GM18502 (cell line): ENCODE measurements around the gene PSMC3.

Source experiments
- ATAC-seq: cut with Tn5 transposase; IDR thresholded peaks from one replicate; pipeline ENCODE4 v1.9.1; 2021; ENCODE audit warnings: mild to moderate bottlenecking; ENCODE audit not compliant: unreplicated experiment, poor library complexity

PSMC3 gene

DNA sequence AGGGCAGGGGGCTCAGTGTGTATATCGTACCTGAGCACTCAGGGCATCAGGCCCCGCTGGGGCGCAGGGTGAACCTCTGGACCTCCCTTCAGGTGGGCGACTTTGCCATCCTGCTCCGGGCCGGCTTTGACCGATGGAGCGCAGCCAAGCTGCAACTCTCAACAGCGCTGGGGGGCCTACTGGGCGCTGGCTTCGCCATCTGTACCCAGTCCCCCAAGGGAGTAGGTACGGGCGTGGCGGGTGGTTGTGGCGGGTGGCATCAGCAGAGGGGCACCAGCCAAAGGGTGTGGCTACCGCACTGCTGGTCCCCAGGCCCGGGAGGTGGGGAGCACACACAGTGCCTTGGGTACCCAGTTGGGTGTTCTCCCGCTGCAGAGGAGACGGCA, 11.6 kb downstream of the PSMC3 start:
- ATAC-seq: no peak

GRCh38 chr11:47413908-47414684, 12.1 kb downstream of the PSMC3 start:
- ATAC-seq: no peak

- no peak for ATAC-seq
Observed at GRCh38 chr11:47413351-47413750, 12.9 kb downstream of the PSMC3 start.

- ATAC-seq: no peak
Observed at GRCh38 chr11:47411884-47412746, 14.1 kb downstream of the PSMC3 start.

- no peak for ATAC-seq
Observed at GRCh38 chr11:47410370-47411264, 15.6 kb downstream of the PSMC3 start.

GRCh38 chr11:47409440-47410369, 16.5 kb downstream of the PSMC3 start:
- no peak for ATAC-seq

DNA sequence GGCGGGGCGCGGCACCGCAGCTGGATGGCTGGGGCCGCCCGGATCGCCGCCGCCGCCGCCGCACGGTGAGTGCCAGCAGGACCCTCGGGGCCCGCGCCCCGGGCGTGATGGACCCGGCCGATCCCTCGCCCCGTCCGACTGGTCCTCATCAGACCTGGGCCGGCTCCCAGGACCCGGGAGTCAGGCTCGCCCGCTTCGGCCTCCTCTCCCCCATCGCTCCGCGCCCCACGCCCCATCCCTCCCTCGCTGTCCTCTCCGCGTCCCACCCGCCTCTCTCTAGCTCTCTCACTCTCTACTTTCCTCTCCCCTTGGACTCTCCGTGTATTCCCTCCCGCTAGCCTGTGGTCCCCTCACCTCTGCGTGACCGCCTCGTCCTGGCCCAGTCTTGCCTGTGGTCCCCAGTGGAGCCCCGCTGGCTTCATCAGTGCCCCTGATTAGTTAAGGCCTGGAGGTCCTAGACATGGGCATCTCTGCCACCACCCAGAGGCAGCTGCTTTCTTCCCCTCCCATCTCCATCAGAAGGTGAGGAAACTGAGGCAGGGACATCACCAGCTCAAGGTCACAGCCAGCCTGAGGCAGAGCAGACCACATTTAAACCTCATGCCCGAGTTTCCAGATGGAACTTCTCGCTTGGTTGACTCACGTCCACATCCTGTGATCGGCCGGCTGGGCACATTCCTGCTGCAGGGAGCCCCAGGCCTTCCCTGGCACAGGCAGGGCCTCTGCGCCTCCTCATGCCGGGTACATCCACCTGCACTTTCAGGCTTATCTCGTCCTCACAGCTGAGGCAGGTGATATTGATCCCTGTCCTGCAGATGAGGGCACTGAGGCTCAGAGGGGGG, 17.4 kb downstream of the PSMC3 start:
- ATAC-seq: no peak

DNA sequence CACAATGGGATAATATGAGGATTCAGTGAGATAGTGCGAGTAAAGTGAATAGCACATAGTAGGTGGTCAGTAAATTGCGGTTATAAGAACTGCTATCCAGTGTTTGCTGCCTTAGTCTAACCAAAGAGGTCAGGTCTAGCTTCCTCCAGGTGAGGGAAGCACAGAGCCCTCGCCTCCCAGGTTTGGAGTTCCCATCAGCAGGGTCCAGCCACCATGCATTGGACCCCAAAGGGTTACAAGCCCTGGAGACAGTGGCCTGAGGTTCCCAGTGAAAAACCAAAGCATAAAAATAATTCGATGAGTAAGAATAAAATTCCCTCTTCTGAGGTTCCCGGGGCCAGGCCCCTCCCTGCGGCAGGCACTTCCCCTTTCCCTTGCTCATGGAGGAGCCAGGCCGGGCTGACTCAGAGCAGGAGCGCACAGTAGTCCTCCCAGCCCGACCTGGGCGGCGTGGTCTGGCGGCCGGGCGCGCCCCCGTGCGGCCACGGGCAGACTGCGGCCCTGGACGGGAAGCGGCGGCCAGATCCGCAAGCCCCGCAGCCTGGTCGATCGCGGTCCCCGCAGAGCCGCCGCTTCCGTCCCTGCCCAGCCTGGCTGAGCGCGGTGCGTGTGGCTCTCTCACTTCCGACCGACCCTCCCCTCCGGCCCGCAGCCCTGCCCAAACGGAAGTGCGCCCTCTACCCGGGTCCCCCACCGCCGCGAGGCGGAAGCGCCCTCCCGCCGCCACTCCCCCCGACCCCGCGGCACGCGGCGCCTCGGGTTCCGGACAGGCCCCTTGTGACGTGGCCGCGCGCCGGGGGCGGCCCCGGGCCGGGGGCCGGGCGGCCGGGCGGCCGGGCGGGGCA, 18.3 kb downstream of the PSMC3 start, which contains the start of gene SLC39A13:
Gene SLC39A13, plus strand, starts transcription at position 845 of the 845 bp plus-strand sequence. CDS start 1,505 bp downstream, outside the sequence.
- peak; percentile 87 for ATAC-seq

GRCh38 chr11:47406896-47407745, 19.1 kb downstream of the PSMC3 start:
- ATAC-seq: no peak

- ATAC-seq: no peak
Observed at GRCh38 chr11:47403571-47403970, 22.7 kb downstream of the PSMC3 start.

GRCh38 chr11:47403135-47403534, 23.1 kb downstream of the PSMC3 start:
- no peak for ATAC-seq

GRCh38 chr11:47400768-47401279, 25.4 kb downstream of the PSMC3 start:
- peak; percentile 68 for ATAC-seq

DNA sequence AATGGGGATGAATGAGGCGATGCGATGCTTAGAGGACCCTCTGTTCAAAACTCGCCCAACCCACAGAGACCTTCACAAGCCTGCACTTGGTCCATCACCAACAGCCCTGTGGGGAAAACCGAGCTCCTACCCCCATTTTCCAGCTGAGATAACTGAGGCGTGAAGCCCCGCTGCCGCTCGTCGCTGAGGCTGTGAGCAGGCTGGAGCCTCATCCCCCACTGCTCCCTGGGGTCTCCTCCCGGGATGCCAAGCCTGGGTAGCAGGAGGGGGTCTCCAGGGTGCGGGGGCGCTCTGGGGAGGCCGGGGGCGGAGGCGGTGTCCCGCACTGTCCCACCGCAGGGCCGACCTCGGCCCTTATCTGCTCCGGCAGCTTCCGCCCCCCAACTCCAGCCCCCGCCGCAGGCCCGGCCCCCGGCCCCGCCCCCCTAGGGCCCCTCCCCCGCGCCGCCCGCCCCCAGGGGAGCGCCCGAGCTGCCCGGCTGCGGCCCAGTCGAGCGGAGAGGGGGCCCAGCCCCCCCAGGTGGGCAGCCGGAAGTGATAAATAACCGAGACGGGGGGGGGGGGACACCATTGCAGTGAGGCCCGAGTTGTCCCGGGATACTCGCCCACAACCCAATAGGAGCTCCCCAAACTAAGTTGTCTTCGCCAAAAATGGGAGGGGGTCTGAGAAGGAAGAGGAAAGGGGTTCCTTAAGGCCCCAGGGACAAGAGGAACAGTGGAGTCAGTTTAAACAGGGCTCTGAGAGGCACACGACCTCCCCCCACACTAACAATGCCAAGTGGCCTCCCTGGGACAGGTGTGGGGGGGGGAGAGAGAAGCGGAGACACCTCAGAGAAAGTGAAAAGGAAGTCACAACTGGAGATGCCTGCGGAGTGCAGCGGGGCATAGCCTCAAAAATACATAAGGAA, 26.1 kb downstream of the PSMC3 start:
- ATAC-seq: peak; percentile 55

- no peak for ATAC-seq
Observed at GRCh38 chr11:47398551-47398950, 27.7 kb downstream of the PSMC3 start.

- no peak for ATAC-seq
Observed at GRCh38 chr11:47398011-47398410, 28.2 kb downstream of the PSMC3 start.

DNA sequence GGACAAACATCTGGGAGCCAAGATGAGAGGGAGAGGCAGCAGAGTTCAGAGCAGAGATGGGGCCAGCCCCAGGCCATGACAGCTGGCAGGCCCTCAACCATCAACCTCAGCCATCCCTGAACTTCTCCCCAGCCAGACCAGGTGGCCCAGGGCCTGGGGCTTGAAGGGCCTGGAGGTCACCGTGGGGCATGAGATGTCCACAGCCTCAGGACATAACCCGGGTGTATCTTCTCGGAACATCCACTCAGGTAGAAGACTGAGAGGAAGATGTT, 30.3 kb downstream of the PSMC3 start:
- no peak for ATAC-seq
